ENCODE data around the gene BMPR1A.

BMPR1A gene

GRCh38 chr10:86763404-86763803, 7.0 kb downstream of the BMPR1A start:
- Mint-ChIP-seq H3K27me3 (ENCODE audit: low read depth) (peaks cover 37% of the 10 kb centered on the region), H3K4me1 (ENCODE audit: low read depth) (peaks cover 10% of the 10 kb centered on the region), H3K36me3 (ENCODE audit: low read depth) (no peaks in the 10 kb centered on the region), H3K4me3 (no peak overlapping the region), H3K9me3 (no peaks in the 10 kb centered on the region), H3K27ac (no peak overlapping the region)
- DNase-seq (ENCODE audit: low spot score), result no peak

- H3K4me1 Mint-ChIP-seq (ENCODE audit: low read depth), result peaks cover 4% of the 10 kb centered on the region
Observed at GRCh38 chr10:86765548-86765947, 9.1 kb downstream of the BMPR1A start.

DNA sequence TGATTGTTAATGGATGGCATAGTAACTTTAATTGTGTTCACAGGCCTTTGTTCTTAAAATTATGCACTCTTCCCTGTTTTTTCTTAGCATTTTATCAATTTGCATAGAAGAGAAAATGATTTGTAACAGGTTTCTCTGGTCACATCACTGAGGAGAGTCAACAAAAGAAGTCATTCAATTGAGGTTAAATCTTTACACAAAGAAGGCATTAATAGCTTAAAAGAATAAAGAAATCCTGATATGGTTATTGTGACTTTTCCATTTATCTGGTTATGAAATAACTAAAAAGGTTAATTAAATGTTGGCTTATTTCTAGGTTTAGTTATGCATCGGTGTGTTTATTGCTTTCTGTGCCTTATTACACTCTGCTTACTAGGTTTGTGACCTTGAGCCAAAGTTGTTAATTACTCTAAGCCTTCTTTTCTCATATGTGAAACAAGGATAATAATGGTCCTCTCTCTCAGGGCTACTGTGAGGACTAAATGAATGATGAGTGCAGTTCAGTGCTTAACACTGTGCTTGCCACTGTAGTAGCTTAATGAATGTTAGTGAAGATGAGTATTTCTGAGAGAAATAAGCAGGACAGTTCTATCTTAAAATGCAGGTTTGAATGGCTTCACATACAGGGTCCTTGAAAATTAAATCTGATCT, 12.1 kb downstream of the BMPR1A start:
- H3K9me3 Mint-ChIP-seq, result no peaks in the 10 kb centered on the region
- H3K27ac Mint-ChIP-seq, result no peak overlapping the region
- DNase-seq (ENCODE audit: low spot score), result no peak
- H3K27me3 Mint-ChIP-seq (ENCODE audit: low read depth), result peaks cover 11% of the 10 kb centered on the region
- peaks cover 5% of the 10 kb centered on the region for H3K4me1 Mint-ChIP-seq (ENCODE audit: low read depth)
- no peaks in the 10 kb centered on the region for H3K36me3 Mint-ChIP-seq (ENCODE audit: low read depth)
- H3K4me3 Mint-ChIP-seq, result no peak overlapping the region

More at GRCh38 chr10:86765548-86765947, 9.1 kb downstream of the BMPR1A start:
- Mint-ChIP-seq H3K27me3 (ENCODE audit: low read depth) (peaks cover 23% of the 10 kb centered on the region), H3K4me3 (no peak overlapping the region), H3K27ac (no peak overlapping the region), H3K9me3 (no peaks in the 10 kb centered on the region), H3K36me3 (ENCODE audit: low read depth) (no peaks in the 10 kb centered on the region)
- no peak for DNase-seq (ENCODE audit: low spot score)

- Mint-ChIP-seq H3K36me3 (ENCODE audit: low read depth) (no peaks in the 10 kb centered on the region), H3K9me3 (no peaks in the 10 kb centered on the region), H3K27ac (no peak overlapping the region)
Observed at GRCh38 chr10:86769991-86770390, 13.6 kb downstream of the BMPR1A start.

GRCh38 chr10:86770412-86770960, 14.1 kb downstream of the BMPR1A start:
- Mint-ChIP-seq H3K4me3 (no peak overlapping the region), H3K27me3 (ENCODE audit: low read depth) (peaks cover 8% of the 10 kb centered on the region), H3K27ac (no peak overlapping the region), H3K36me3 (ENCODE audit: low read depth) (no peaks in the 10 kb centered on the region), H3K9me3 (no peaks in the 10 kb centered on the region), H3K4me1 (ENCODE audit: low read depth) (peaks cover 12% of the 10 kb centered on the region)
- DNase-seq (ENCODE audit: low spot score), result no peak

More at GRCh38 chr10:86769991-86770390, 13.6 kb downstream of the BMPR1A start:
- Mint-ChIP-seq H3K4me3 (no peak overlapping the region), H3K27me3 (ENCODE audit: low read depth) (peaks cover 8% of the 10 kb centered on the region), H3K4me1 (ENCODE audit: low read depth) (peaks cover 9% of the 10 kb centered on the region)
- DNase-seq (ENCODE audit: low spot score), result no peak

DNA sequence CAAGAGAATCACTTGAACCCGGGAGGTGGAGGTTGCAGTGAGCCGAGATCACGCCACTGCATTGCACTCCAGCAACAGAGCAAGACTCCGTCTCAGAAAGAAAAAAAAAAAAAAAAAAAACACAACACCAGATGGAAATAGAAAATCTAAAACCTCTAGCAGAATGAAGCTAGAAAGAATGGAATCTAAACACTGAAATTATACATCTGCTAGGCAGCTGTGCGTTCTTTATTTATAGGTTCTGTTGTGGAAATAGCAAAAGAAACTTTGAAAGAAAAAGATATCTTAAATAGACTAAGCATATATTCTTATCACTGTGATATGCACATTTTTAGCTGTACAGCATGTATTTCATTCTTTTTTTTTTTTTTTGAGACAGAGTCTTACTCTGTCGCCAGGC, 17.1 kb downstream of the BMPR1A start:
- Mint-ChIP-seq H3K27me3 (ENCODE audit: low read depth) (no peaks in the 10 kb centered on the region), H3K36me3 (ENCODE audit: low read depth) (no peaks in the 10 kb centered on the region), H3K27ac (no peak overlapping the region), H3K9me3 (no peaks in the 10 kb centered on the region), H3K4me1 (ENCODE audit: low read depth) (peaks cover 12% of the 10 kb centered on the region), H3K4me3 (no peak overlapping the region)
- no peak for DNase-seq (ENCODE audit: low spot score)

GRCh38 chr10:86775056-86775869, 18.8 kb downstream of the BMPR1A start:
- H3K4me1 Mint-ChIP-seq (ENCODE audit: low read depth), result peaks cover 11% of the 10 kb centered on the region
- H3K36me3 Mint-ChIP-seq (ENCODE audit: low read depth), result no peaks in the 10 kb centered on the region
- no peaks in the 10 kb centered on the region for H3K27me3 Mint-ChIP-seq (ENCODE audit: low read depth)
- no peaks in the 10 kb centered on the region for H3K9me3 Mint-ChIP-seq
- no peak overlapping the region for H3K4me3 Mint-ChIP-seq
- no peak overlapping the region for H3K27ac Mint-ChIP-seq
- no peak for DNase-seq (ENCODE audit: low spot score)

DNA sequence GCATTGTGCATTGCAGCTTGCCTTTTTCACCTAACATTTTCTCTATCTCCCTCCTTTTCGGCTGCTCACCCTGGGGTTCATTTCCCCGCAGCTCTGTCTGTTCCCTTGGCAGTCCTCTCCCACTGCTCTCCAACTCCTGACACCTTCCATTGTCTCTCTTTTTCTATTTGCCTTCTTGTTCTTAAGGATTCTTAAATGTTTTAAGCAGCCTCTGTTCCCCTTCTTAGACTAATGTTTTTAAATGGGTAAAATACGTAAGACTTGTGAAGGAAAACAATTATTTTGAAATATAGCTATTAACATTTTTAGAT, 19.4 kb downstream of the BMPR1A start:
- Mint-ChIP-seq H3K27ac (no peak overlapping the region), H3K4me3 (no peak overlapping the region)

GRCh38 chr10:86779220-86780017, 23.0 kb downstream of the BMPR1A start:
- H3K36me3 Mint-ChIP-seq (ENCODE audit: low read depth), result no peaks in the 10 kb centered on the region
- peaks cover 7% of the 10 kb centered on the region for H3K4me1 Mint-ChIP-seq (ENCODE audit: low read depth)
- H3K4me3 Mint-ChIP-seq, result no peak overlapping the region
- H3K27me3 Mint-ChIP-seq (ENCODE audit: low read depth), result peaks cover 5% of the 10 kb centered on the region
- no peaks in the 10 kb centered on the region for H3K9me3 Mint-ChIP-seq
- DNase-seq (ENCODE audit: low spot score), result no peak
- no peak overlapping the region for H3K27ac Mint-ChIP-seq

More for the DNA sequence above, 19.4 kb downstream of the BMPR1A start:
- Mint-ChIP-seq H3K36me3 (ENCODE audit: low read depth) (no peaks in the 10 kb centered on the region), H3K27me3 (ENCODE audit: low read depth) (no peaks in the 10 kb centered on the region), H3K9me3 (no peaks in the 10 kb centered on the region), H3K4me1 (ENCODE audit: low read depth) (peaks cover 7% of the 10 kb centered on the region)
- no peak for DNase-seq (ENCODE audit: low spot score)

- no peaks in the 10 kb centered on the region for H3K36me3 Mint-ChIP-seq (ENCODE audit: low read depth)
- no peak for DNase-seq (ENCODE audit: low spot score)
- no peaks in the 10 kb centered on the region for H3K4me1 Mint-ChIP-seq (ENCODE audit: low read depth)
- H3K4me3 Mint-ChIP-seq, result no peak overlapping the region
- no peak overlapping the region for H3K27ac Mint-ChIP-seq
- no peaks in the 10 kb centered on the region for H3K9me3 Mint-ChIP-seq
- H3K27me3 Mint-ChIP-seq (ENCODE audit: low read depth), result peaks cover 5% of the 10 kb centered on the region
Observed at GRCh38 chr10:86782701-86783418, 26.4 kb downstream of the BMPR1A start.

- DNase-seq (ENCODE audit: low spot score), result no peak
- no peaks in the 10 kb centered on the region for H3K9me3 Mint-ChIP-seq
Observed at GRCh38 chr10:86785037-86785436, 28.6 kb downstream of the BMPR1A start.

GRCh38 chr10:86785968-86786367, 29.5 kb downstream of the BMPR1A start:
- H3K4me1 Mint-ChIP-seq (ENCODE audit: low read depth), result no peaks in the 10 kb centered on the region
- peaks cover 5% of the 10 kb centered on the region for H3K27me3 Mint-ChIP-seq (ENCODE audit: low read depth)
- H3K9me3 Mint-ChIP-seq, result no peaks in the 10 kb centered on the region
- H3K27ac Mint-ChIP-seq, result no peak overlapping the region
- H3K36me3 Mint-ChIP-seq (ENCODE audit: low read depth), result no peaks in the 10 kb centered on the region
- H3K4me3 Mint-ChIP-seq, result no peak overlapping the region
- DNase-seq (ENCODE audit: low spot score), result no peak

More at GRCh38 chr10:86785037-86785436, 28.6 kb downstream of the BMPR1A start:
- H3K4me1 Mint-ChIP-seq (ENCODE audit: low read depth), result no peaks in the 10 kb centered on the region
- H3K36me3 Mint-ChIP-seq (ENCODE audit: low read depth), result no peaks in the 10 kb centered on the region
- peaks cover 5% of the 10 kb centered on the region for H3K27me3 Mint-ChIP-seq (ENCODE audit: low read depth)
- H3K27ac Mint-ChIP-seq, result no peak overlapping the region
- H3K4me3 Mint-ChIP-seq, result no peak overlapping the region

DNA sequence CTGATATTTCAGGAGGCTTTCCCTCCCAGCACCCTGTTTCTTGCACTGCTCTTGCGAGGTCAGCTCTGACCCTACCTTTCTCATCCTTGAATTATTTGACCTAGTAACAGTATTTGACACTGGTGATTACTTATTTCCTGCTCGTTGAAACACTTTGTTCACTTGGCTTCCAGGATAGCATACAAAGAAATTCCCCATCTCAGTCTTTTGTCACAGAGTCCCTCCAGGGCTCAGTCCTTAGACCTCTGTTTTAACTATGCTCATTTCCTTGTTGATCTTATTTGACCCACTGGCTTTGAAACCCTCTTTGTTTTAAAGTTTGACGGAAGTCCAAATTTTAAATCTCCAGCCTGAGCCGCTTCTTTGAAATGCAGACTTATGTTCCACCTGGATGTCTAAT, 29.9 kb downstream of the BMPR1A start:
- no peaks in the 10 kb centered on the region for H3K36me3 Mint-ChIP-seq (ENCODE audit: low read depth)
- no peaks in the 10 kb centered on the region for H3K4me1 Mint-ChIP-seq (ENCODE audit: low read depth)
- no peak overlapping the region for H3K27ac Mint-ChIP-seq
- peaks cover 5% of the 10 kb centered on the region for H3K27me3 Mint-ChIP-seq (ENCODE audit: low read depth)
- no peak overlapping the region for H3K4me3 Mint-ChIP-seq
- no peaks in the 10 kb centered on the region for H3K9me3 Mint-ChIP-seq
- no peak for DNase-seq (ENCODE audit: low spot score)

Data from T-helper 2 cell treated with Interferon-gamma antibody and Interleukin-4, amounts not matched to agents 5 μg/mL and 100 μg/mL, for 36 hours (primary cell).